ENCODE measurements around the gene TAF1C. TPM values are rescaled to one million over a fixed set of nuclear protein-coding genes. Genes with fewer than 3 reads are reported as not detected.

The TAF1C gene
- total RNA-seq, 3 donors from 2014 or later (not counting 1 experiment from before 2014, with no cell fraction given): 89.0 to 97.7 (median 91.9) TPM

- peaks cover 0 to 7% of the 10 kb centered on the region in 2 donors for H3K4me1 Mint-ChIP-seq
- H3K27me3 Mint-ChIP-seq (ENCODE audit: low read depth in 2 of 2): no peaks in the 10 kb centered on the region
- Histone ChIP-seq H3K4me3 (ENCODE audit: low read length) (no peak overlapping the region), H3K4me1 (ENCODE audit: control insufficient read depth, insufficient read depth, low read length) (peaks cover 8% of the 10 kb centered on the region), H3K36me3 (ENCODE audit: control insufficient read depth, insufficient read depth, low read length) (peaks cover 28% of the 10 kb centered on the region), H3K9me3 (ENCODE audit: control insufficient read depth, insufficient read depth, low read length) (no peaks in the 10 kb centered on the region), H3K27me3 (ENCODE audit: control insufficient read depth, insufficient read depth, low read length) (no peaks in the 10 kb centered on the region), H3K27ac (ENCODE audit: low read length) (no peak overlapping the region)
- TF ChIP-seq, protein P1, sequence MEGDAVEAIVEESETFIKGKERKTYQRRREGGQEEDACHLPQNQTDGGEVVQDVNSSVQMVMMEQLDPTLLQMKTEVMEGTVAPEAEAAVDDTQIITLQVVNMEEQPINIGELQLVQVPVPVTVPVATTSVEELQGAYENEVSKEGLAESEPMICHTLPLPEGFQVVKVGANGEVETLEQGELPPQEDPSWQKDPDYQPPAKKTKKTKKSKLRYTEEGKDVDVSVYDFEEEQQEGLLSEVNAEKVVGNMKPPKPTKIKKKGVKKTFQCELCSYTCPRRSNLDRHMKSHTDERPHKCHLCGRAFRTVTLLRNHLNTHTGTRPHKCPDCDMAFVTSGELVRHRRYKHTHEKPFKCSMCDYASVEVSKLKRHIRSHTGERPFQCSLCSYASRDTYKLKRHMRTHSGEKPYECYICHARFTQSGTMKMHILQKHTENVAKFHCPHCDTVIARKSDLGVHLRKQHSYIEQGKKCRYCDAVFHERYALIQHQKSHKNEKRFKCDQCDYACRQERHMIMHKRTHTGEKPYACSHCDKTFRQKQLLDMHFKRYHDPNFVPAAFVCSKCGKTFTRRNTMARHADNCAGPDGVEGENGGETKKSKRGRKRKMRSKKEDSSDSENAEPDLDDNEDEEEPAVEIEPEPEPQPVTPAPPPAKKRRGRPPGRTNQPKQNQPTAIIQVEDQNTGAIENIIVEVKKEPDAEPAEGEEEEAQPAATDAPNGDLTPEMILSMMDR (IDR thresholded peaks at IDR 0.05): no peak
- H3K4me3 Mint-ChIP-seq: no peak overlapping the region
- intact Hi-C loops (cut with micrococcal nuclease): no loop called here
- H3K27ac Mint-ChIP-seq: no peak overlapping the region
- no peaks in the 10 kb centered on the region for H3K9me3 Mint-ChIP-seq
- DNase-seq (no peak), ATAC-seq (no peak)
- 94% methylated on average over 15 of the region's 15 CpGs for WGBS (ENCODE audit: insufficient coverage)
- H3K36me3 Mint-ChIP-seq: no peaks in the 10 kb centered on the region
Measured at GRCh38 chr16:84178146-84178765, 8.6 kb downstream of the TAF1C start.

DNA sequence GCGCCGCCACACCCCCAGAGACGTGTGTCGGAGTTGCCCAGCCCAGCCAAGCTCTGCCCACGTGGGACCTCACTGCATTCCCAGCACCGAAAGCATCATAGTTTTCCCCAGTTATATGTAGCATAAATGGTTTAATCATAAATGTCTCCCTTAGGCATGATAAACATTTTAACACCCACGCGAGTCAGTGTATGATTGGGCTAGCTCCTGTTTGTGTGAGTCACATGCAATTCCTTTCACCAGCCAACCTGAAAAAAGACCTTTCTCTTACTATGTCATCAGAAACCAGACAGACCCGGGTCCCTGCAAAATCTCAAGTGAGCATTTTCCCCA lies 9.2 kb downstream of the TAF1C start:
- TF ChIP-seq, protein P1 (IDR thresholded peaks at IDR 0.05): no peak
- Mint-ChIP-seq H3K27me3 (ENCODE audit: low read depth in 2 of 2) (no peaks in the 10 kb centered on the region), H3K4me3 (no peak overlapping the region), H3K36me3 (no peaks in the 10 kb centered on the region), H3K9me3 (no peaks in the 10 kb centered on the region), H3K4me1 (peaks cover 0 to 7% of the 10 kb centered on the region in 2 donors), H3K27ac (no peak overlapping the region)
- H3K36me3 ChIP-seq (ENCODE audit: control insufficient read depth, insufficient read depth, low read length): peaks cover 24% of the 10 kb centered on the region
- no peak overlapping the region for H3K4me3 ChIP-seq (ENCODE audit: low read length)
- no peak overlapping the region for H3K27ac ChIP-seq (ENCODE audit: low read length)
- DNase-seq: no peak
- no peaks in the 10 kb centered on the region for H3K27me3 ChIP-seq (ENCODE audit: control insufficient read depth, insufficient read depth, low read length)
- H3K9me3 ChIP-seq (ENCODE audit: control insufficient read depth, insufficient read depth, low read length): no peaks in the 10 kb centered on the region
- intact Hi-C loops (cut with micrococcal nuclease): no loop called here
- ATAC-seq: no peak
- 87% methylated on average over 9 of the region's 9 CpGs for WGBS (ENCODE audit: insufficient coverage)
- H3K4me1 ChIP-seq (ENCODE audit: control insufficient read depth, insufficient read depth, low read length): peaks cover 8% of the 10 kb centered on the region

GRCh38 chr16:84176192-84177053 lies 10.4 kb downstream of the TAF1C start:
- TF ChIP-seq, protein P1 (IDR thresholded peaks at IDR 0.05): no peak
- no peak overlapping the region for H3K4me3 ChIP-seq (ENCODE audit: low read length)
- Mint-ChIP-seq H3K27ac (no peak overlapping the region), H3K9me3 (no peaks in the 10 kb centered on the region), H3K36me3 (no peaks in the 10 kb centered on the region), H3K27me3 (ENCODE audit: low read depth in 2 of 2) (no peaks in the 10 kb centered on the region), H3K4me3 (no peak overlapping the region), H3K4me1 (peaks cover 0 to 7% of the 10 kb centered on the region in 2 donors)
- 87% methylated on average over 18 of the region's 18 CpGs for WGBS (ENCODE audit: insufficient coverage)
- H3K27me3 ChIP-seq (ENCODE audit: control insufficient read depth, insufficient read depth, low read length): no peaks in the 10 kb centered on the region
- DNase-seq: no peak
- H3K4me1 ChIP-seq (ENCODE audit: control insufficient read depth, insufficient read depth, low read length): peaks cover 8% of the 10 kb centered on the region
- no peak for ATAC-seq
- intact Hi-C loops (cut with micrococcal nuclease): no loop called here
- H3K27ac ChIP-seq (ENCODE audit: low read length): no peak overlapping the region
- H3K36me3 ChIP-seq (ENCODE audit: control insufficient read depth, insufficient read depth, low read length): peaks cover 15% of the 10 kb centered on the region
- H3K9me3 ChIP-seq (ENCODE audit: control insufficient read depth, insufficient read depth, low read length): no peaks in the 10 kb centered on the region

All from natural killer cell (primary cell).